GM19468 (cell line): Measurements from ENCODE around the gene TPTE2.
"Not testable (repeated sequence)": the region's sequence is repeated elsewhere in the genome, so short reads cannot be mapped to it uniquely, and the experiment has no call there.

Experiments
- ATAC-seq: cut with Tn5 transposase; IDR thresholded peaks from one replicate; pipeline ENCODE4 v1.9.1; 2021; ENCODE audit warnings: mild to moderate bottlenecking, moderate library complexity, moderate number of reproducible peaks; ENCODE audit not compliant: unreplicated experiment; ENCODE audit errors: extremely low read depth

Gene TPTE2

DNA sequence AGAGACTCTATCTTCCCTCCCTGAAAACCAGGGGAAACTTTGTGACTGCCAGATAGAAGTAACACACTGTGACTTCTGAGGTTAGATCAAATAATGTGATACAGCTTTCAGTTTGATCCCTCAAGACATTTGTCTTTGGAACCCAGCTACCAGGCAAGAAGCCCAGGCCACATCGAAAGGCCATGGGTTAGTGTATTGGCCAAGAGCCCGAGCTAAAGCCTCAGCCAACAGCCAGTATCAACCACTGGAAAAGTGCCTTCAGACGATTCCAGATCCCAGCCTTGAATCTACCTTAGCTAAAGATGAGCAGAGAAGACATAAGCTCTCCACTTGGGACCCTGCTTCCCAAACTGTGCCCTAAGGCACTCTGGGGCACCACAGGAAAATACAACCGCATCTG is 10.9 kb upstream of the TPTE2 start:
- ATAC-seq: no peak

DNA sequence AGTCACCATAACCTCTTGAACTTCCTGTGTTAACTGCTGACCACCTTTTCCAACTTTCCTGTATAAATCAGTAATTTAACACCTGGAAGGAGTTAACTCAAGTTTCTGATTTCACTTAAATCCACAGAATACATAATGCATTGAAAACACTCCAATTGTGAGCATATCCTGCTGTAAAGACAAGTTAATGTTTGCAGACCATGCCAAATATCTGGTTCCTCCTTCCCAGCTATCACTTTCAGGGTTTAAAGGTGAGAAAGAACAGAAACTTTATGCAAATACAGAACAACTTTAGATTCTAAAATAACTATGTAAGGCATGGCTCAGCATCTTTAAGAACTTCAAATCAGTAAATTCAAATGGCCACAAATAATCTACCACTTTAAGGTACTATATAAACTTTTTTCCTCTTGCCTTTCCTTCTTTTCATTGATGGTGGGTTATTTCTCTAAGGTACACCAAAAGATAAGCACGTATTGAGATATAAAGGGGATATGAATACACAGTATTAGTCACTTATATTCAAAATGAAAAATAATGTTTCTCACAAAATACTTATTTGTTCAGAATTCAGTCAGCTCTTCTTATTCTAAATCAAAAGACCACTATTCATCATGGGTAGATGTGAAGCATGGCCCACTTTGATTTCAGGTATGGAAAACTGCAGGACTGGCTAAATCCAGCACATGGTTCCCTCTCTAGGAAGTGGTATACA is 6.6 kb upstream of the TPTE2 start:
- ATAC-seq: peak; percentile 61

DNA sequence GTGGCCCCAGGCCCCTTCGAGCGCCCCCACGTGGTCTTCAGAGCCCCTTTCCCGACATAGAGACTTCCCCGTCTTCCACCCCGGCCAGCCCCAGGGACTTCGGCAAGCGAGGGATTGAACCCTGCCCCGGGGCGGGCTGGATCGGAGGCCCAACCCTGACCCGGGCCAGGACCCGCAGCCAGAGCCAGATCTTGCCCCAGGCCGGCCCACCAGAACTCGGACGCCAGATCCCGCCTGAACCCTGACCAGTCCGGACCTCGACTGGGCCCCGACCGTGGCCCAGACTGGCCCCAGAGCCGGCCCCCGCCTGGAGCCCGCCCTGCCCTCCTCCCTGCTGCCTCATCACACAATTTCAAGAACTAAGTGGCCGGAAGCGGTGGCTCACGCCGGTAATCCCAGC is 253 bp upstream of the TPTE2 start:
- no peak for ATAC-seq

DNA sequence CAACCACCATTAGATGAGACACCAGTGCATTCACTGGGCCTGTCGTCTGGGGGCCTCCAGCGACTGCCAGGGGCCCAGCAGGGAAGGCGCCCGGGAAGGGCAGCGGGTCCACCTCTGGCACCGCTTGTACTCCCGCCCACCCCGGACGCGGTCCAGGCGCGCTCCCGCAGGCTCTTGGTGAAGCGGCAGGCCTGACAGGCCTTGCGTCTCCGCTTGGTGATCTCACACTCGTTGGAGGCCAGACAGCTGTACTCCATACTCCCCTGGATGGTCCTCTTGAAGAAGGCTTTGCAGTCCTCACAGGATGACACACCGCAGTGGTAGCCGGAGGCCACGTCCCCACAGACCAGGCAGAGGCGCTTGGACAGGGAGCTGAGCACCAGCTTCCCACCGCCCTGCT is 660 bp downstream of the TPTE2 start:
- ATAC-seq: not testable (repeated sequence)

DNA sequence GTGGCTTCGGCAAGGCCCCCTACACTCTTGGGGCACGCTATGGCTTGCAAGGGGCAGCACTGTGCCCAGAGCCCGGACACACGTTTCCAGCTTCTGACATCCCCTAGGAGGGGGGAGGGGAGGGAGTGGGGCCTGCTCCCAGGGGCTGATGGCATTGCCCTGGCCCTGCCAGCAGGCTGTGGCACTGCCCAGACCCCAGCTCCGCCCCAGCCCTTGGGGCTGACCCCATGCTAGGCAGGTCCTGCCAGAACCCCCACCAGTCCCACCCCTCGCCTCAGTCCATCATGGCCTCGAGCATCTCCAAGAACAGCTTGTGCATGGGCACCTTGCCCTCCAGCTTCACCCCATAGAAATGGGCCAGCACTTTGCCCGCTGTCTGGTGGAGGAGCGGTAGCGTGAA is 1.6 kb downstream of the TPTE2 start:
- ATAC-seq: not testable (repeated sequence)

DNA sequence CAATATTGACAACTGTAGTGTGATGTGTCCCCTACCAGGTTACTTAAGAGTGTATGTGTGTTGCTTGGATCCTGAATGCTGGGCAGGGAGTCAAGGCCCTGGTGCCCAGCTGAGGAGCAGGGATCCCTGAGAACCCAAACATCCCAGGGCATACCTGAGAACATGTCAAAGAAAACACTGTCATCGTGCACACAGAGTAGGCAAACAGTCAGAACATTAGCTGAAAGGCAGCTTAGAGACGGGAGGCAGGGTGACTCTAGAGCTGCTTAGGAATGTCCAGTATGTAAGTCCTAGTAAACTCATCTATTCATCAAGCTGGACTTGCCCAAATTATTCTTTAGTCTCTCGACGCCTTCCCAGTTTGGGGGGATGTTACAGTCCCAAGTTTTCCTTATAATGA is 4.0 kb downstream of the TPTE2 start:
- not testable (repeated sequence) for ATAC-seq

DNA sequence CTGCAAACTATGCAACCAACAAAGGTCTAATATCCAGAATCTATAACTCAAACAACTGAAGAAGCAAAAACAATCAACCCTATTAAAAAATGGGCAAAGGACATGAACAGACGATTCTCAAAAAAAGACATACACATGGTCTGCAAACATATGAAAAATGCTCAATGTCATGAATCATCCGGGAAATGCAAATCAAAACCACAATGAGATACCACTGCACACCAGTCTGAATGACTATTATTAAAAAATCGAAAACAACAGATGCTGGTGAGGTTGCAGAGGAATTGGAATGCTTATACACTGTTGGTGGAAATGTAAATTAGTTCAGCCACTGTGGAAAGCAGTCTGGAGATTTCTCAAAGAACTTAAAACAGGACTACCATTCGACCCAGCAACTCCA is 12.1 kb downstream of the TPTE2 start:
- ATAC-seq: not testable (repeated sequence)

DNA sequence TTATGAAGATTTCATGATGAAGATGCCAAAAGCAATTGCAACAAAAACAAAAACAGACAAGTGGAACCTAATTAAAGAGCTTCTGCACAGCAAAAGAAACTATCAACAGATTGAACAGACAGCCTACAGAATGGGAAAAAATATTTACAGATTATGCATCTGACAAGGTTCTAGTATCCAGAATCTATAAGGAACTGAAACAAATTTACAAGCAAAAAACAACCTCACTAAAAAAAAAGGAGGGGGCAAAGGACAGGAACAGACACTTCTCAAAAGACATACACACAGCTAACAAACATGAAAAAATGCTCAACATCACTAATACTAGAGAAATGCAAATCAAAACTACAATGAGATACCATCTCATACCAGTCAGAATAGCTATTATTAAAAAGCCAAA is 35.7 kb downstream of the TPTE2 start:
- ATAC-seq: peak; percentile 68

DNA sequence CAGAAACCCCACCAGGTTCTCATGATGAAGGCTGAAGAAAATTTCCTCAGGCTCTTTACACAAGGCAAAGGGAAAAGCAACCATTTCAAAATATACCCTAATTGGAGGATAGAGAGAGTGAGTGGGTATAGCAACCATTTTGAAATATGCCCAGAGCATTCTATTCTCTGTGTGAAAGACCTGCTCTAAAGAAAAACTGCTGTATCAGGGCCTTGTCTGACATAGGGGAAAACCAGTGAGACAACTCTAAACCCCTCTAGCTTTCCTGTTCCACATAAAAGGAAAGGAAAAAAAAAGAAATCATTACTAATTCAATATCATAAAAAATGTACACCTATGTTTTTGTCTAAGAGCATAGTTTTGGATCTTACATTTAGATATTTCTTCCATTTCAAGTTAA is 42.3 kb downstream of the TPTE2 start:
- ATAC-seq: no peak

DNA sequence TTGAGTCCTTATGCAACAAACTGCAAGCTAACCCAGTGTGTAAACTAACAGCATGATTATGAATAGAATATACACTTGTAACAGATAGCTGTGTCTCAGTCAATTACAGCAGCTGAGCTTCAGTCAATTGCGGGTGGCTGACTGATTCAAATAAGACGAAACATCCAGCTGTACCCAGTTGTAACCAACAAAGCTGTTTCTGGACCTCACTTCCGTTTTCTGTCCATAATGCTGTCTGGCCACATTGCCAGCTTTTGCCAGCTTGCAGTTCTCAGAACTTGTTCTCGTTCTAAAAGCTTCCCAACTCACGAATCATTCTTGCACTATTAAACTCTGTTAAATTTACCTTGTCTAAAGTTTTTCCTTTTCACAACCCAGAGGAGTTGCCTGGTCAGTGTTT is 53.7 kb downstream of the TPTE2 start:
- not testable (repeated sequence) for ATAC-seq

DNA sequence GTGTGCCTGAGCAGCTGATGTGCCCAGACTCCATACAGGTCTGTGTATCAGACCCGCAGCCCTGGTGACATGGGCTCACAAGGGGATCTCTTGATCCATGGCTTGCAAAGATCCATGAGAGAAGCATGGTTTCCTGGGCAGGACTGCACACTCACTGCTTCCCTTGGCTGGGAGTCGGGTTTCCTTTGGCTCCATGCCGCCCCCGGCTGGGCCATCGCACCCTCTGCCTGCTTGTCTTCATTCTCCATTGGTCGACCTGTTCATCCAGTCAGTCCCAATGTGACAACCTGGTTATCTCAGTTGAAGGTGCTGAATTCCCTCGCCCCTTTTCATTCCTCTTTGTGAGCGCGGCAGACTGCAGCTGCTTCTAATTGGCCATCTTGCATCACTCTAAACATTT is 101.2 kb downstream of the TPTE2 start:
- ATAC-seq: not testable (repeated sequence)

DNA sequence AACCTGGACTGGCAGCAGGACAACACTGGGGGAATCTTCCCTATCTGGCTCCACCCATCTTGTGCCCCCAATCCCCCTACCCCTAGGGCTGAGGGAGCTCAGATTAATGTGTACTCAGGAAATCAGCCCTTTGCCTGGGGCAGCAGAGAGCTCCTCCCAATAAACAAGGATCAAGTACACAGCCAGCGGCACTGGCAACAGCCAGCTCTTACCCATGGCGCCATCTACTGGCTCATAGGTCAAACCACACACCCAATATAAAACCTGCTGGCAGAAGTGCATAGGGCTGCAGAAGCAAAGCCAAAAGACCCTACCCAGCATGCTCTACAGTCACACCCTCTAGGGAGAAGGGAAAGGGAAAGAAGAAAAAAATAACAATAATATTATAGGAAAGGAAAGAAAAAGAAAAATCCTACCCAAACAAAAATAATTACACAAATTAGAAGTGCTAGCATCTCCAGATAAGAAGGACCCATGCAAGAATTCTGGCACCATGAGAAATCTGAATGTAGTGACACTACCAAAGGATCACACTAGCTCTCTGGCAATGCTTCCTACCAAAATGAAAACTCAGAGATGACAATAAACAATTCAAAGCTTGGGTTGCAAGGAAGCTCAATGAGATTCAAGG is 122.2 kb downstream of the TPTE2 start:
- ATAC-seq: not testable (repeated sequence)

DNA sequence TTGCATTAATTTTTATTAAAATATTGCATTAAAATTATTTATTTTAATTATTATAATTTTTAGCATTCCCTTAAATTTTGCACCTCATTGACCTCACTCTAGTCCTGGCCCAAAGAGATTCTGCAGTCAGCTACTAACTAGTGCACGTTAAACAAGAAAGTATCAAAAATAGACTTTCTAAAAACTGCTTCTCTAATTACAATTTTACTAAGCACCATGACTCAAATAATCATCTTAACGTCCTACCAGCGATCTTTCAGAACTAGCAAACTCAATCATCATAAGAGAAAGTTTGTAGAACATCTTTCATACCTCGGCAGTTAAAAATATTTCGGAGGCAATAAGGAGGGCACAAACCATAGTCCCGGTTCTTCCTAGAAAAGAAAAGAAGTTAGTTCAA is 123.6 kb downstream of the TPTE2 start:
- ATAC-seq: not testable (repeated sequence)

DNA sequence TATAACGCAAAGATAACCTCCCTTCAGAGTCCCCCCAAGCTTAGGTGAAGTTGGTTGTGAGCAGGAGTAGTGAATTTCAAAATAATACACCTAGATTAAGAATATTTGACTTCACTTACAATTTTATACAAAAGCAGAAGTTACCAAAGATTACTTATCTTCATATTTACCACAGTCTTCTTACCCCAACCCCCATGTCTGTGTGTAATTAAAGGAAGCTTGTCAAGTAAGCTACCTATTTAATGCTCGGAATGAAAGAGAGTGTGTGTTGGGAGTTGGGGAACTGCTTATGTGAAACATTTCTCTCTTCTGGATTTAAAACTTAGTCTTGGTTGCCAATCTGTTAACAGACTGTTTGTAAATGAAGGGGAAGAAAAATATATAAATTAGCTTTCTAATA is 139.1 kb downstream of the TPTE2 start:
- not testable (repeated sequence) for ATAC-seq

DNA sequence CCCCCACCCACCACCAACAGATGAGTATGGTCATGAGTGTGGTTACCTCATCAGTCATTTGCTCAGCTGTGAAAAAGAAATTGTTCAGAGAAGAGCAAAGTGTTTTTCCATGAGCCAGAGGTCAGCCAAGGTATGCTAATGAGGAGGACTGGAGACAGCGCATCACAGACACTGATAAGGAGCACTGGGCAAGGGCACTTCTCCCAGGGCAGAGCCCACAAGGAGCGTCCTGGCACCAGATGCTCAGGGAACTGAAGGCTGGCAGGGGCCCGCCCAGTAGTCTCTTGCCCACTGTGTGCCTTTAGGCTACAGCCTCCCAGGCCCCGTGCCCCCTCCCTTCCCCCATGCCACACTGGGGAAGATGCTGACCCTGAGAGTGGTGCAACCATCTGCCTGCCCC is 148.8 kb downstream of the TPTE2 start:
- not testable (repeated sequence) for ATAC-seq

DNA sequence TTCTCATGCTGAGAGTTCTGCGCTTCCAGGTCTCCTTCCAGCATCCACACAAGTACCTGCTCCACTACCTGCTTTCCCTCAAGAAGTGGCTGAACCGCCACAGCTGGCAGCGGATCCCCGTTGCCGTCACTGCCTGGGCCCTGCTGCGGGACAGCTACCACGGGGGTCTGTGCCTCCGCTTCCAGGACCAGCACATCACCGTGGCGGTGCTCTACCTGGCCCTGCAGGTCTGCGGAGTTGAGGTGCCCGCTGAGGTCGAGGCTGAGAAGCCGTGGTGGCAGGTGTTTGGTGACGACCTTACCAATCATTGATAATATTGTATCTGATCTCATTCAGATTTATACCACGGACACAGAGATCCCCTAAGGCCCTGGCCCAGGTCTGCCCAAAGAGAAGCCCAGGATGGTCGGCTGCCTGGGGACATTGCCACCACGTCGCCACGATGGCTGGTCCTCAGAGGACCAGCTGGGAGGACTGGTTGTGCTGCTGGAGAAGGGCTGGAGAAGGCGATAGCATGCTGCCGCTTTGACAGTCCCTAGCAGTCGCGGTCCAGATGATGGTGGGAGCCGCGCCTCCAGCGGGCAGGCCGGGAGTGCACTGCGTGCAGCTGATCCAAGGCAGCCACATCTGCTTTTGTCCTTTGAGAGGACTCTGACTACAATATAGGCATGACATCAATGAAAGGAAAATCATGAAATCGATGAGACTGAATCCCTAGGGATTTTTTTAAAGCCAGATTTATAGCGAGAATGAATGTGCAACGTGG is 178.4 kb downstream of the TPTE2 start:
- not testable (repeated sequence) for ATAC-seq

DNA sequence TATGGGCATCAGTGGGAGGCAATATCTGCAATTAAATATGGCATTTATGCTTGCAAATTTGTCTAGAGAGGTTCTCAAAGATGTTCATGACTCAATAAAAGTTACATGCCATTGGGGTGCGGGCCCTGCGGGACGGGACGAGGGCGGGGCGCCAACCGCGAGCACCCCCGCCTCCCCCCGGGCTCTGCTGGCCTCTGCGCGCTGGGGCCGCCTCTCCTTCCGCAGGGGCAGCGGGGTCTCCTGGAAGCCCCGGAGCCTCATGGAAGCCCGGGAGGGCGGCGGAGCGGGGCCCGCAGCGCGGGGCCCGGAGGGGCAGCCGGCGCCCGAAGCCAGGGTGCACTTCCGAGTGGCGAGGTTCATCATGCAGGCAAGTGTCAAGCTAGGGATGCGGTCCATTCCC is 179.2 kb downstream of the TPTE2 start:
- no peak for ATAC-seq
